Calu3 (cell line): ENCODE results near the gene BCR. TPM values are rescaled to one million over a fixed set of nuclear protein-coding genes. Genes with fewer than 3 reads are reported as not detected.

Source experiments
- BruUV-seq: library from RNA; stranded (reverse); fragments of 400-500 nt; replicated peaks from 2 replicates; lab custom pipeline; 2021; lab: Mats Ljungman, UMichigan
- CTCF ChIA-PET: fragments of 300-600 bp; sonication (Branson Sonifier 250); formaldehyde crosslinking; loops from one replicate; lab custom pipeline; 2022; ENCODE audit warnings: antibody characterized with exemption; lab: Charles Lee
- DNase-seq: peaks from one replicate; pipeline ENCODE4 v3.0.0; 2022
- H3K27ac Mint-ChIP-seq: one replicate; pipeline ENCODE4 v1.8.0; 2022; ENCODE audit warnings: mixed read lengths; ENCODE audit not compliant: unreplicated experiment
- H3K27me3 Mint-ChIP-seq: one replicate; pipeline ENCODE4 v1.8.0; 2022; ENCODE audit warnings: mixed read lengths; ENCODE audit not compliant: unreplicated experiment
- H3K36me3 Mint-ChIP-seq: one replicate; pipeline ENCODE4 v1.8.0; 2022; ENCODE audit warnings: mild to moderate bottlenecking, moderate library complexity, mixed read lengths; ENCODE audit not compliant: insufficient read depth, unreplicated experiment
- H3K4me1 Mint-ChIP-seq: one replicate; pipeline ENCODE4 v1.8.0; 2022; ENCODE audit warnings: mild to moderate bottlenecking, low read depth, mixed read lengths; ENCODE audit not compliant: unreplicated experiment
- H3K4me3 Mint-ChIP-seq: one replicate; pipeline ENCODE4 v1.8.0; 2022; ENCODE audit warnings: mild to moderate bottlenecking, low read depth, moderate library complexity, mixed read lengths; ENCODE audit not compliant: unreplicated experiment
- H3K9me3 Mint-ChIP-seq: one replicate; pipeline ENCODE4 v1.8.0; 2022; ENCODE audit warnings: low read depth, mixed read lengths; ENCODE audit not compliant: unreplicated experiment
- CTCF ChIP-seq: fragments of 200-600 bp; IDR thresholded peaks from one replicate; pipeline ENCODE4 v1.8.0; 2022; ENCODE audit warnings: antibody characterized with exemption; ENCODE audit not compliant: unreplicated experiment
- intact Hi-C: fragments of 100-400 bp; cut with micrococcal nuclease; formaldehyde crosslinking; loops from one replicate; pipeline ENCODE4 v1.10.0; 2022; ENCODE audit not compliant: unreplicated experiment
- total RNA-seq: library from RNA; stranded (reverse); gene quantifications from 2 replicates; pipeline ENCODE4 v1.2.3, GENCODE V29; 2022

The BCR gene
- total RNA-seq, 1 experiment from 2014 or later = 83.6 TPM

GRCh38 chr22:23182309-23183060 lies 2.2 kb downstream of the BCR start:
- Mint-ChIP-seq H3K27me3 (no peaks in the 10 kb centered on the region), H3K36me3 (peaks cover 69% of the 10 kb centered on the region), H3K4me3 (peak overlapping the region; percentile 74), H3K9me3 (no peaks in the 10 kb centered on the region), H3K27ac (peak overlapping the region; percentile 88), H3K4me1 (peaks cover 55% of the 10 kb centered on the region)
- peak; percentile 34 for DNase-seq
- intact Hi-C loops = loop anchor here (2.0 to 10.0 kb wide), 2 partner anchors 36 to 62 kb away; no protein-coding TSS in a partner anchor
- CTCF ChIA-PET = interaction anchor here (2.7 kb wide), 1 partner anchor 100 kb away, joined by 21 read pairs; no protein-coding TSS in a partner anchor
- TF ChIP-seq CTCF = no peak
- TSS peak; percentile 51 for BruUV-seq

DNA sequence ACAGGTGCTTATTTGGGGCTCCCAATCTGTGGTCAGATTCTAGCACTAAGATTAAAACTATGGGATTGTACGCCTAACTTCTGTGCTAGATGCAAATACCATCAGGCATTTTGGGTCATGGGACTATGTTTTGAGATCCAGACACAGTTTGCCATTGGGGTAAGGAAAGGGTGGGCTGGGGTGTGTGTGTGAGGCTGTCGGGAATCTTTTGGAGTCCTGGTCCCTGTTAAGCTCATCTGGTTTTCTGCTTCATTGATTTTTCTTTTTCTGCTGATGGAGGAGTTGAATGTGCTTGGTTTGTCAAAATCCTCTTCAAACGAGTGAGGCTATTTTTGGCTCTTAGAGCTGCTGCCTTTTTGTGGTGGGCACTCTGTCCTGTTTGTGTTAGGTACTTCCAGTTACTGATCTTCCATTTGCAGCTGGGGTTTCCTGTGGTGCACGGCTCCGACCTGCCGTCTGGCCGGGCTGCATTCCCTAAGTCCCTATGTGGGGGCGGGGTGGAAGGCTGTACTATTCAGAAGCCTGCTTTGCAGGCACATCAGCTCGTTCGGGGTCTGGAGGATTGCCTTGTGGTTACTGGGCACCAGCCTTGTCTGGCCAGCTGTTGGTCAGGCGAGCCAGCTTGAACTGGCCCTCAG lies 2.9 kb downstream of the BCR start:
- intact Hi-C loops = loop anchor here (2.0 to 10.0 kb wide), 2 partner anchors 36 to 62 kb away; no protein-coding TSS in a partner anchor
- CTCF ChIA-PET = interaction anchor here (1.3 to 2.7 kb wide), 3 partner anchors 42 to 107 kb away, joined by 3 to 21 read pairs (median 4); no protein-coding TSS in a partner anchor
- DNase-seq = peak; percentile 66
- H3K4me3 Mint-ChIP-seq = peak overlapping the region; percentile 74
- TF ChIP-seq CTCF = no peak
- peaks cover 76% of the 10 kb centered on the region for H3K36me3 Mint-ChIP-seq
- no TSS peak for BruUV-seq
- peaks cover 60% of the 10 kb centered on the region for H3K4me1 Mint-ChIP-seq
- H3K27me3 Mint-ChIP-seq = no peaks in the 10 kb centered on the region
- no peaks in the 10 kb centered on the region for H3K9me3 Mint-ChIP-seq
- peak overlapping the region; percentile 36 for H3K27ac Mint-ChIP-seq

GRCh38 chr22:23184100-23184763 lies 3.9 kb downstream of the BCR start:
- Mint-ChIP-seq H3K4me1 (peaks cover 52% of the 10 kb centered on the region), H3K4me3 (peak overlapping the region; percentile 74), H3K27ac (no peak overlapping the region), H3K9me3 (no peaks in the 10 kb centered on the region), H3K36me3 (peaks cover 71% of the 10 kb centered on the region), H3K27me3 (no peaks in the 10 kb centered on the region)
- CTCF ChIA-PET = interaction anchor here (1.3 to 2.7 kb wide), 3 partner anchors 41 to 106 kb away, joined by 3 to 21 read pairs (median 4); no protein-coding TSS in a partner anchor
- no TSS peak for BruUV-seq
- DNase-seq = no peak
- intact Hi-C loops = loop anchor here (10.0 kb wide), 1 partner anchor 61 kb away; no protein-coding TSS in a partner anchor
- TF ChIP-seq CTCF = no peak

- no peak for DNase-seq
- Mint-ChIP-seq H3K36me3 (peaks cover 68% of the 10 kb centered on the region), H3K4me3 (peak overlapping the region; percentile 74), H3K9me3 (no peaks in the 10 kb centered on the region), H3K27me3 (no peaks in the 10 kb centered on the region), H3K27ac (no peak overlapping the region), H3K4me1 (peaks cover 47% of the 10 kb centered on the region)
- no TSS peak for BruUV-seq
- intact Hi-C loops = loop anchor here (10.0 kb wide), 1 partner anchor 60 kb away; no protein-coding TSS in a partner anchor
- no peak for TF ChIP-seq CTCF
- CTCF ChIA-PET = interaction anchor here (1.3 to 2.7 kb wide), 2 partner anchors 41 to 97 kb away, joined by 4 to 21 read pairs; no protein-coding TSS in a partner anchor
Measured at GRCh38 chr22:23184764-23185113, 4.4 kb downstream of the BCR start.
